ENCODE data around the gene IL1RN.

The IL1RN gene

DNA sequence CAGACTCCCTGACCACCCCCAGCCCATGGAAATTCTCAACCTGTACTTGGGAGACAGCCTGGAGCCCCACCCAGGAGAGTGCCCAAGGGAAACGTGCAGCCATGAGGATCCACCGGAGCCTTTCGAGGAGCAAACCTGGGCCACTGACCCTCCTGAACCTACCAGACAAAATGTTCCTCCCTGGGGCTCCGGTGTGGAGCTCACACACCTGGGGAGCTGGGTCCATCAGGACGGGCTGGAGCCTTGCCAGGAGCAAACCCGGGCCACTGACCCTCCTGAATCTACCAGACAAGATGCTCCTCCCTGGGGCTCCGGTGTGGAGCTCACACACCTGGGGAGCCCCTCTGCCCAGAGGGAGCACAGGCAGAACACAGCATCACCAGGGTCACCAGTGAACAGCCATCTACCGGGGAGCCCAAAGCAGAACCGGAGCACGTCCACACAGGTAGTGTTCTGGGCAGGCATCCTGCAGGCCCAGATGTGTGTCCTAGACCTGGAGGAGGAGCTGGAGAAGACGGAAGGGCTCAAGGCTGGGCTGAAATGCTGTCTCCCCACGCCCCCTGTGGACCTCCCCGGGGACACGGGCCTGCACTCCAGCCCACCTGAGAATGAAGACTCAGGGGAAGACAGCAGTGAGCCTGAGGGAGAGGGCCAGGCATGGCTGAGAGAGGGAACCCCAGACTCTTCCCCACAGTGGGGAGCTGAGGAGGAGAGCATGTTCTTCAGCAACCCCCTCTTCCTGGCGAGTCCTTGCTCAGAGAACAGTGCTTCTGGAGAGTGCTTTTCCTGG is 55.3 kb downstream of the IL1RN start:
- H3K27ac ChIP-seq (ENCODE audit: low read length) = no peak overlapping the region
- DNase-seq (ENCODE audit: low read depth, low spot score) = no peak
- H3K36me3 ChIP-seq (ENCODE audit: control insufficient read depth, insufficient read depth, low read length) = no peaks in the 10 kb centered on the region
- no CpG with 5 or more reads among the region's 15 CpGs for WGBS (ENCODE audit: insufficient coverage, insufficient read length)
- no peaks in the 10 kb centered on the region for H3K9me3 ChIP-seq (ENCODE audit: control insufficient read depth, insufficient read depth, low read length)
- H3K4me1 ChIP-seq (ENCODE audit: control insufficient read depth, insufficient read depth, low read length) = no peaks in the 10 kb centered on the region
- H3K27me3 ChIP-seq (ENCODE audit: control insufficient read depth, insufficient read depth, low read length) = no peaks in the 10 kb centered on the region
- H3K4me3 ChIP-seq (ENCODE audit: low read length) = no peak overlapping the region

DNA sequence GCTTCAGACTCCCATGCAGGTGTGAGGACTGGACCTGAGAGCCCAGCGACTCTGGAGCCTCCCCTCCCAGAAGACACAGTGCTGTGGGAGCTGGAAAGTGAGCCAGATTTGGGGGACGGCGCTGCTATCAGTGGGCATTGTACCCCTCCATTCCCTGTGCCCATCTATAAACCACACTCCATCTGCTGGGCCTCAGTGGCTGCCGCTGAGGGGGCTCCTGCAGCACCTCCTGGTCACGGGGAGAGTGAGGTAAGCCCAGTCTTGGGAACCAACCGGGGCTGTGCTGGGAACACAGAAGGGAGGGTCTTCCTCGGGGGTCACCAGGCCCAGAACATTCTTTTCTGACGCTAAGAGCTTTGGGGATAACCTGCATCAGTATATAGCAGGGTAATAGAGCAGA is 55.9 kb downstream of the IL1RN start:
- H3K27ac ChIP-seq (ENCODE audit: low read length) = no peak overlapping the region
- no CpG with 5 or more reads among the region's 8 CpGs for WGBS (ENCODE audit: insufficient coverage, insufficient read length)
- no peaks in the 10 kb centered on the region for H3K9me3 ChIP-seq (ENCODE audit: control insufficient read depth, insufficient read depth, low read length)
- H3K27me3 ChIP-seq (ENCODE audit: control insufficient read depth, insufficient read depth, low read length) = no peaks in the 10 kb centered on the region
- no peaks in the 10 kb centered on the region for H3K36me3 ChIP-seq (ENCODE audit: control insufficient read depth, insufficient read depth, low read length)
- no peak overlapping the region for H3K4me3 ChIP-seq (ENCODE audit: low read length)
- DNase-seq (ENCODE audit: low read depth, low spot score) = no peak
- H3K4me1 ChIP-seq (ENCODE audit: control insufficient read depth, insufficient read depth, low read length) = no peaks in the 10 kb centered on the region
